Measurements from ENCODE around the gene GPR62. TPM values are rescaled to one million over a fixed set of nuclear protein-coding genes. Genes with fewer than 3 reads are reported as not detected.
A peak's percentile ranks its signal among the peaks of the same experiment; 100 is the strongest.

GPR62 gene
- total and polyA plus RNA-seq, 2 donors from 2014 or later, result 0.09 to 0.41 TPM

- intact Hi-C loops (cut with DNase I), result no loop called here
These were observed 7.8 kb downstream of the GPR62 start for GRCh38 chr3:51962854-51963530.

GRCh38 chr3:51963951-51964451 is 8.8 kb downstream of the GPR62 start:
- H3K9ac ChIP-seq (ENCODE audit: low read length in 3 of 3), result no peak overlapping the region
- DNase-seq (peak in 4 of 5 donors; percentile 91 to 95 (median 92)), FAIRE-seq (no peak)
- intact Hi-C loops (cut with DNase I), result no loop called here
- no peaks in the 10 kb centered on the region for H3K27me3 ChIP-seq (ENCODE audit: control insufficient read depth, insufficient read depth, low read length)
- peaks cover 0 to 10% (median 0%) of the 10 kb centered on the region in 3 donors for H3K4me1 ChIP-seq (ENCODE audit: control insufficient read depth in 2 of 3, insufficient read depth in 2 of 3, low read depth in 1 of 3, low read length in 3 of 3)
- no peak overlapping the region for H3K4me3 ChIP-seq (ENCODE audit: low read length in 3 of 3)
- TF ChIP-seq CTCF (IDR thresholded peaks at IDR 0.05; ENCODE audit: borderline replicate concordance, extremely low read depth, insufficient read depth), result no peak
- H3K36me3 ChIP-seq (ENCODE audit: control insufficient read depth in 2 of 3, insufficient read depth in 3 of 3, low read length in 3 of 3), result no peaks in the 10 kb centered on the region
- no peak overlapping the region for H3K27ac ChIP-seq (ENCODE audit: low read depth in 2 of 2, low read length in 2 of 2)
- H3K9me3 ChIP-seq (ENCODE audit: control insufficient read depth in 2 of 3, insufficient read depth in 1 of 3, low read length in 3 of 3), result no peaks in the 10 kb centered on the region

More at GRCh38 chr3:51962854-51963530, 7.8 kb downstream of the GPR62 start:
- DNase-seq, result no peak
- Histone ChIP-seq H3K4me1 (ENCODE audit: control insufficient read depth in 2 of 3, insufficient read depth in 2 of 3, low read depth in 1 of 3, low read length in 3 of 3) (peaks cover 0 to 8% (median 0%) of the 10 kb centered on the region in 3 donors), H3K9me3 (ENCODE audit: control insufficient read depth in 2 of 3, insufficient read depth in 1 of 3, low read length in 3 of 3) (no peaks in the 10 kb centered on the region), H3K4me3 (ENCODE audit: low read length in 3 of 3) (no peak overlapping the region), H3K27me3 (ENCODE audit: control insufficient read depth, insufficient read depth, low read length) (no peaks in the 10 kb centered on the region), H3K36me3 (ENCODE audit: control insufficient read depth in 2 of 3, insufficient read depth in 3 of 3, low read length in 3 of 3) (no peaks in the 10 kb centered on the region), H3K9ac (ENCODE audit: low read length in 3 of 3) (no peak overlapping the region), H3K27ac (ENCODE audit: low read depth in 2 of 2, low read length in 2 of 2) (no peak overlapping the region)
- FAIRE-seq, result no peak
- TF ChIP-seq CTCF (IDR thresholded peaks at IDR 0.05; ENCODE audit: borderline replicate concordance, extremely low read depth, insufficient read depth), result no peak

- FAIRE-seq, result no peak
- Histone ChIP-seq H3K4me1 (ENCODE audit: control insufficient read depth in 2 of 3, insufficient read depth in 2 of 3, low read depth in 1 of 3, low read length in 3 of 3) (peaks cover 0 to 10% (median 0%) of the 10 kb centered on the region in 3 donors), H3K9me3 (ENCODE audit: control insufficient read depth in 2 of 3, insufficient read depth in 1 of 3, low read length in 3 of 3) (no peaks in the 10 kb centered on the region), H3K27me3 (ENCODE audit: control insufficient read depth, insufficient read depth, low read length) (no peaks in the 10 kb centered on the region), H3K27ac (ENCODE audit: low read depth in 2 of 2, low read length in 2 of 2) (no peak overlapping the region), H3K4me3 (ENCODE audit: low read length in 3 of 3) (no peak overlapping the region), H3K36me3 (ENCODE audit: control insufficient read depth in 2 of 3, insufficient read depth in 3 of 3, low read length in 3 of 3) (no peaks in the 10 kb centered on the region), H3K9ac (ENCODE audit: low read length in 3 of 3) (no peak overlapping the region)
- TF ChIP-seq CTCF (IDR thresholded peaks at IDR 0.05; ENCODE audit: borderline replicate concordance, extremely low read depth, insufficient read depth), result no peak
- no peak for DNase-seq
- intact Hi-C loops (cut with DNase I), result no loop called here
These were observed 9.3 kb downstream of the GPR62 start for GRCh38 chr3:51964521-51964920.
